ENCODE measurements around the gene ANKRD2.
"Not testable (repeated sequence)": the region's sequence is repeated elsewhere in the genome, so short reads cannot be mapped to it uniquely, and the experiment has no call there.

The ANKRD2 gene

GRCh38 chr10:97571622-97572021, 957 bp upstream of the ANKRD2 start:
- DNase-seq (ENCODE audit: low spot score) = no peak

GRCh38 chr10:97573021-97573420, 442 bp downstream of the ANKRD2 start:
- no peak for DNase-seq (ENCODE audit: low spot score)

- DNase-seq (ENCODE audit: low spot score) = no peak
Observed at GRCh38 chr10:97573672-97574071, 1.1 kb downstream of the ANKRD2 start.

GRCh38 chr10:97574374-97575126, 2.0 kb downstream of the ANKRD2 start:
- no peak for DNase-seq (ENCODE audit: low spot score)

GRCh38 chr10:97575127-97575668, 2.6 kb downstream of the ANKRD2 start:
- DNase-seq (ENCODE audit: low spot score) = no peak

- not testable (repeated sequence) for DNase-seq (ENCODE audit: low spot score)
Observed at GRCh38 chr10:97576487-97576886, 3.9 kb downstream of the ANKRD2 start.

GRCh38 chr10:97577701-97578100, 5.1 kb downstream of the ANKRD2 start:
- DNase-seq (ENCODE audit: low spot score) = no peak

GRCh38 chr10:97578171-97578844, 5.7 kb downstream of the ANKRD2 start:
- no peak for DNase-seq (ENCODE audit: low spot score)

- DNase-seq (ENCODE audit: low spot score) = no peak
Observed at GRCh38 chr10:97580421-97581367, 8.1 kb downstream of the ANKRD2 start.

- DNase-seq (ENCODE audit: low spot score) = no peak
Observed at GRCh38 chr10:97582169-97582568, 9.6 kb downstream of the ANKRD2 start.

GRCh38 chr10:97583476-97583875, 10.9 kb downstream of the ANKRD2 start:
- DNase-seq (ENCODE audit: low spot score) = no peak

GRCh38 chr10:97584060-97584797, 11.7 kb downstream of the ANKRD2 start, which contains the start of gene HOGA1:
TSS of gene HOGA1 (plus strand) at chr10:97584389. CDS start at chr10:97584704, 315 bp downstream.
- DNase-seq (ENCODE audit: low spot score) = peak; percentile 46

GRCh38 chr10:97584798-97585438, 12.3 kb downstream of the ANKRD2 start:
- no peak for DNase-seq (ENCODE audit: low spot score)

GRCh38 chr10:97585439-97585811, 12.8 kb downstream of the ANKRD2 start:
- DNase-seq (ENCODE audit: low spot score) = no peak

- no peak for DNase-seq (ENCODE audit: low spot score)
Observed at GRCh38 chr10:97587183-97587582, 14.6 kb downstream of the ANKRD2 start.

GRCh38 chr10:97589479-97589878, 16.9 kb downstream of the ANKRD2 start, which contains the start of gene C10orf62:
TSS of gene C10orf62 (plus strand) at chr10:97589721. CDS start at chr10:97589898, 177 bp downstream.
- DNase-seq (ENCODE audit: low spot score) = no peak

GRCh38 chr10:97590082-97590747, 17.6 kb downstream of the ANKRD2 start:
- no peak for DNase-seq (ENCODE audit: low spot score)

GRCh38 chr10:97590748-97591495, 18.3 kb downstream of the ANKRD2 start:
- no peak for DNase-seq (ENCODE audit: low spot score)

- DNase-seq (ENCODE audit: low spot score) = no peak
Observed at GRCh38 chr10:97593421-97593820, 20.8 kb downstream of the ANKRD2 start.
